DMS 273 treated with DMSO at 0.1 percent for 48 hours (cell line): ENCODE measurements around the gene AQP3.
"Not testable (repeated sequence)": the region's sequence is repeated elsewhere in the genome, so short reads cannot be mapped to it uniquely, and the experiment has no call there.

Experiments used
- DNase-seq: peaks from one replicate; lab custom pipeline; 2025; lab: John Stamatoyannopoulos, UW

The AQP3 gene

GRCh38 chr9:33414889-33415500, 32.4 kb downstream of the AQP3 start:
- DNase-seq = no peak

DNA sequence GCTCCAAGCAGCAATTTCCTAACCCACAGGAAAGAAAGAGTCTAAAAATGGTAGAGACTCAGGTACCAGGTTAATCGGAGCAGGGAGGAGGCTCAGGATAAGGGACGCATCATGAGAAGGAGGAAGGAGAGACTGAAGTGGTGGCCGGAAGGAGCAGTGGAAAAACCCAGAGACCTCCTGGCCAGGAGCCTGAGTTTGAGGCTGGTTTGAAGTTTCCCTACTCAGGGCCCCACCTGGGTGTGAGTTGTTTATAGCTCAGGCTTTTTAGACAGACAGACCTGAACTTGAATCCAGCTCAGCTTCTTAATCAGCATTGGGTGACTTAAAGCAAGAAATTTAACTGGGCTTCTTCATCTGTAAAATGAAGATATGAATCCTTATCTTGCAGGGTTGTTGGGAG, 33.1 kb downstream of the AQP3 start:
- no peak for DNase-seq

DNA sequence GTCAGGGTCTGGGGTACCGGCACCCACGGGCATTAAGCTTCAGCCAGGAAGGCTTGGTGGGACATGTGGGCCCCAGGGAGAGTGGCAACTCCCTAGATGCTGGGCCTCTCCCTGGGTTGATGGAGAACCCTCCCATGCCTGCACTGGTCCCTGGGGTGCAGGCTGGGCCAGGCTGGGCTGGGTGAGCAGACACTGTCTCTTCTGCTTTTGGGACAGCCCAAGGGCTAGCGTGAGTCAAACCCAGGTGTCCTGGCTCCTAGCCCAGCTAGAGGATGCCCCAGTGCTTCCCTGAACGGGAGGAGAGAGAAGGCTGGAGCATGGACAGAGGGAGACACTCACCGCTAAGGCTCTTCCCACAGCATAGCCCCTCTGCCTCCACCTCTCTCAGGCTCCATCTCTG, 39.3 kb downstream of the AQP3 start:
- no peak for DNase-seq

GRCh38 chr9:33407061-33407460, 40.3 kb downstream of the AQP3 start:
- DNase-seq = no peak

DNA sequence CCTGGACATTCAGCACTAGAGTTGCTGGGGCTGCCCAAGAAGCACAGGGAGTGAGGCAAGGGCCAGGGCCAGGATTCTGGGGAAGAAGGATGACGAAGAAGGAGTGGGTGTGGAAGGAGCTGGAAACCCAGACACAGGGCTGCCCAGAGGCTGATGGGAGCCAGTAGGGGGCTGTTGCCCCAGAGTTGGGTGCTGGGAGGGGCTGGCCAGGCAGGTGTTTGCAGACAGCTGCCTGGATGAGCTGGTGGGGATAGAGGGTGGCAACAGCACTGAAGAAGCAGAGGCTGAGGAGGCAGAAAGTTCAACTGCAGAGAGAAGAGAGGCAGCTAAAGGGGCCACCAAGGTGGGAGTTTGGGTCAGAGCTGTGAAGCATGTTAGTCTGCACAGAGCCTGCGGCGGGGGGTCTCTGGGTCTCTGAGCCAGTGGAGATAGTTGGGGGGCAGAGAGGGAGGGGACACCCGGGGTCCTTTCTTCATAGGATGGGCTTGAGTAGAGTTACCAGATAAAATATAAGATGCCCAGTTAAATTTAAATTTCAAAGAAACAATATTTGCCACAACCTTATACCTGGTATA, 42.5 kb downstream of the AQP3 start:
- DNase-seq = no peak

DNA sequence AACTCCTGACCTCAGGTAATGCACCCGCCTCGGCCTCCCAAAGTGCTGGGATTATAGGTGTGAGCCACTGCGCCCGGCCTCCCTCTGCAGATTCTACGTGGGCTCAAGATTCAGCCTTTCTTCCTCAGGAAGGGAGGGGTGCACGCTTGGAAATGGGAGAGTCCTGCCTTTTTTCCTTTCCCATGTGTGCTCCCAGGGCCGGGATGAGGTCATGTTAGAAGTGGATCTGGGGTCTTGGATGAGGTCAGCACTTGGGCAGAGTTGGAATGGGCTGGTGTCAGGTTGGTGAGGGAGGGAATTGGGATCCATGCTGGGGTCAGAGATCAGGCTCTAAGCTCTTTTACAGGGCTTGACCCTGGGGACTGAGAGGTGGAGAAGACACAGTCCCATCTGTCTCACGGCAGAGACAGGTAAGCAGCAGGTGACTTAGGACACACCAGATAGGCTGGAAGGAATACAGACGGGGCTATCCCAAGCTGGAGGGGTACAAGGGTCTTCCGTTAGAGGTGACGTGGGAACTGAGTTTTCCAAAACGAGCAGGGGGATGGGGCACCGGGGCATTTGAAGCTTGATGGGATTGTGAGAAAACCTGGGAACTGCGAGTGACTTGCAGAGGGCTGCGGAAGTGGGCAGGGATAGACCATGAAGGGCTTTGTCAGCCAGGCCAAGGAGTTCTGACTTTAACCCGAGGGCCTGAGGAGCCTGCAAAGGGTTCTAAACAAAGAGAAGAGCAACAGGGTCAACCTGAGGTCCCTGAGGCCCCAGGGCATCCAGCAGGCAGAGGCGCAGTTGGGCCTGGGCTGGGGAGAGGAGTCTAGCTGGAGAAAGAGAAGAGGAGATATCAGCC, 43.2 kb downstream of the AQP3 start:
- DNase-seq = no peak

- DNase-seq = not testable (repeated sequence)
Measured at GRCh38 chr9:33402371-33402770, 45.0 kb downstream of the AQP3 start, which contains the start of gene AQP7. AQP7 (minus strand) TSS chr9:33402568; CDS start chr9:33401262, 1,306 bp downstream.

DNA sequence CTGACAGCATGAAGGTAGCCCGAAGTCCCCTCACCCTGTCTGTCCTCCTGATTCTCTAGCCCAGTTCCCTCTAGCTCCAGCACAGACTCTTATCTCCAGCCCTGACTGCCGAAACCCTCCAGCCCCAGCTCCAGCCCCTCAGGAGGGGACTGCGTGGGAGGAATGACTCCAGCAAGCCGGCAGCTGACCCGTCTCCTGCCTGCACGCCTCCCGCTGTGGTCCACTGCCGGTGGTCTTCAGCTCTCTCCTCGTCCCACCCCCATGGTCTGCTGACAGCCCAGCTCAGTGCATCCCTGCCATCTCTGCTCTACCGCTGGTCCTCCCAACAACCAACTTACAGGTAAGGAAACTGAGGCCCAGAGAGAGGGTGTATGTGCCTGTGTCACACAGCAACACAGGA, 45.6 kb downstream of the AQP3 start:
- DNase-seq = not testable (repeated sequence)

DNA sequence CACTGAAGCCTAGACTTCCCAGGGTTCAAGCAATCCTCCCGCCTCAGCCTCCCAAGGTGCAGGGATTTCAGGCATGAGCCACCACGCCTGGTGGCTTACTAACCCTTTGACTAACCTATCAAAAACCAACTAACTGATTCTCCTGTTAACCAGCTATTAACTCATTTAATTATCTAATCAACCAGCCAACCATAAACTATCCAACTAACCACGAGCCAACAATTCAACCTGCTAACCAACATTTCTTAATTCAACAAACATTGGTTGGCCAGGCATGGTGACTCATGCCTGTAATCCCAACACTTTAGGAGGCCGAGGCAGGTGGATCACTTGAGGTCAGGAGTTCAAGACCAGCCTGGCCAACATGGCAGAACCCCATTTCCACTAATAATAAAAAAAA, 48.3 kb downstream of the AQP3 start:
- DNase-seq = not testable (repeated sequence)

DNA sequence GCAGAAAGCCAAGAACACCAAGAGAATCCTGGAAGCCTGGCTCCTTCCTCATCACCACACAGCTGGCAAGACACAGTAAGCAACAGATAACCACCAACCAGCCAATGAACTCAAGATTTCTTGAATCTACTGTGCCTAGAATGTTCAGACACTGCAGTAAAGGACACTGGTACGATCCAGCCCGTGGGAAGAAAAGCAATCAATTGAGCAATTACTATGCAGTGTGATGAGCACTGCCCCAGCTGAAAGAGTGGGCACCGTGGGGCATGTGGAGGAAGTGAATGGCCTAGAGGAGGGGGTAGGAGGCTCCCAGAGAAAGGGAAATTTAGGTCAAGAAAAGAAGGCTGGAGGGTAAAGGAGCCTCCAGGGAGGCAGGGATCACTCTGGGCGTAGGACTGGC, 49.6 kb downstream of the AQP3 start:
- DNase-seq = not testable (repeated sequence)

GRCh38 chr9:33395159-33395879, 52.1 kb downstream of the AQP3 start:
- not testable (repeated sequence) for DNase-seq

GRCh38 chr9:33393986-33394385, 53.4 kb downstream of the AQP3 start:
- not testable (repeated sequence) for DNase-seq

- DNase-seq = no peak
Measured at GRCh38 chr9:33393581-33393980, 53.8 kb downstream of the AQP3 start.

GRCh38 chr9:33392591-33393021, 54.8 kb downstream of the AQP3 start:
- not testable (repeated sequence) for DNase-seq
